HCT116 (cell line): ENCODE results near the gene DNAJC6. TPM values are rescaled to one million over a fixed set of nuclear protein-coding genes. Genes with fewer than 3 reads are reported as not detected.

Experiments
- ATAC-seq: fragments of 200-7000 bp; cut with Tn5 transposase; 2 replicates; pipeline ENCODE4 v1.9.1; 2020; ENCODE audit warnings: mild to moderate bottlenecking, moderate library complexity
- BruUV-seq: library from RNA; stranded (reverse); fragments of 400-500 nt; replicated peaks from 2 replicates; lab custom pipeline; 2021; lab: Mats Ljungman, UMichigan
- CTCF ChIA-PET: fragments of 300-600 bp; sonication (Branson Sonifier 250); formaldehyde crosslinking; loops from one replicate; lab custom pipeline; 2021; ENCODE audit warnings: antibody characterized with exemption; lab: Charles Lee
- POLR2A ChIA-PET: fragments of 300-600, 350-600 bp; sonication (Branson Sonifier 250); formaldehyde crosslinking; loops from one replicate; lab custom pipeline; 2021; ENCODE audit warnings: antibody characterized with exemption; lab: Charles Lee
- RAD21 ChIA-PET, 2 experiments: fragments of 300-600 bp; sonication (Branson Sonifier 250); formaldehyde crosslinking; loops; one replicate each; lab custom pipeline; 2023; ENCODE audit warnings: low total read pairs in 2 of 2; ENCODE audit not compliant: uncharacterized antibody in 2 of 2, unreplicated experiment in 2 of 2, low non-redundant PET in 1 of 2; lab: Charles Lee
- DNase-seq: peaks from one replicate; pipeline ENCODE4 v3.0.0-alpha.2; 2010; ENCODE audit warnings: low read depth, low spot score
- H2AFZ ChIP-seq: fragments of 200-600 bp; shearing (Covaris generic), sonication (generic); 2 replicates; pipeline ENCODE4 v1.6.1; 2017; ENCODE audit warnings: low read depth, mixed run types, mixed read lengths, antibody characterized with exemption, low read length; ENCODE audit not compliant: poor library complexity, severe bottlenecking
- H3K27ac ChIP-seq: 2 replicates; pipeline ENCODE4 v1.5.1; 2012; ENCODE audit warnings: low read depth, low read length
- H3K27me3 ChIP-seq: fragments of 200-600 bp; sonication (generic); 2 replicates; pipeline ENCODE4 v1.6.1; 2016; ENCODE audit warnings: mixed run types, low read length, mixed read lengths; ENCODE audit not compliant: insufficient read depth
- H3K36me3 ChIP-seq, 2 experiments: fragments of 200-500 bp in 1 of 2; fragments of 200-600 bp in 1 of 2; sonication (Bioruptor generic) in 1 of 2; sonication (generic) in 1 of 2; 2 replicates each; pipeline versions ENCODE4 v1.5.1 to v1.6.1; 2014 to 2016; ENCODE audit warnings: low read length in 2 of 2, inconsistent platforms in 1 of 2, mixed read lengths in 1 of 2, mixed run types in 1 of 2; ENCODE audit not compliant: insufficient read depth in 2 of 2, control insufficient read depth in 1 of 2
- H3K4me1 ChIP-seq, 2 experiments: fragments of 200-600 bp in 1 of 2; sonication (generic) in 1 of 2; 2 replicates each; pipeline versions ENCODE4 v1.5.1 to v1.6.1; 2012 to 2017; ENCODE audit warnings: low read length in 2 of 2, inconsistent platforms in 1 of 2, mild to moderate bottlenecking in 1 of 2, mixed read lengths in 1 of 2, mixed run types in 1 of 2, moderate library complexity in 1 of 2; ENCODE audit not compliant: insufficient read depth in 2 of 2, control insufficient read depth in 1 of 2
- H3K4me2 ChIP-seq: fragments of 200-600 bp; sonication (generic); 2 replicates; pipeline ENCODE4 v1.6.1; 2017; ENCODE audit warnings: mixed run types, low read length, mixed read lengths
- H3K4me3 ChIP-seq, 2 experiments: fragments of 200-600 bp in 1 of 2; sonication (generic) in 1 of 2; replicated peaks in 1 of 2; 2 replicates each; pipeline ENCODE4 v1.5.1; 2011 to 2016; ENCODE audit warnings: low read length in 2 of 2, control low read depth in 1 of 2, low read depth in 1 of 2, mild to moderate bottlenecking in 1 of 2, mixed read lengths in 1 of 2, mixed run types in 1 of 2
- H3K79me2 ChIP-seq: fragments of 200-600 bp; sonication (generic); 2 replicates; pipeline ENCODE4 v1.6.1; 2017; ENCODE audit warnings: mild to moderate bottlenecking, mixed run types, low read length, moderate library complexity, mixed read lengths; ENCODE audit not compliant: insufficient read depth
- H3K9ac ChIP-seq: fragments of 200-600 bp; sonication (generic); 2 replicates; pipeline ENCODE4 v1.6.1; 2016; ENCODE audit warnings: low read length, mixed read lengths
- H3K9me2 ChIP-seq: fragments of 200-600 bp; sonication (generic), shearing (Covaris generic); 2 replicates; pipeline ENCODE4 v1.6.1; 2017; ENCODE audit warnings: mixed run types, mild to moderate bottlenecking, moderate library complexity; ENCODE audit not compliant: insufficient read depth
- H3K9me3 ChIP-seq, 2 experiments: fragments of 200-500 bp in 1 of 2; fragments of 200-600 bp in 1 of 2; sonication (Bioruptor generic) in 1 of 2; sonication (generic) in 1 of 2; 2 replicates each; pipeline ENCODE4 v1.6.1; 2014 to 2017; ENCODE audit warnings: low read length in 2 of 2, mixed read lengths in 2 of 2, inconsistent platforms in 1 of 2, low read depth in 1 of 2, mild to moderate bottlenecking in 1 of 2, mixed run types in 1 of 2, moderate library complexity in 1 of 2; ENCODE audit not compliant: control insufficient read depth in 1 of 2, insufficient read depth in 1 of 2
- H4K20me1 ChIP-seq: fragments of 200-600 bp; sonication (generic), shearing (Covaris generic); 2 replicates; pipeline ENCODE4 v1.6.1; 2017; ENCODE audit warnings: mixed run types, mild to moderate bottlenecking, moderate library complexity; ENCODE audit not compliant: insufficient read depth
- FOSL1 ChIP-seq: IDR thresholded peaks from 2 replicates; pipeline ENCODE4 v1.6.1; 2012; ENCODE audit warnings: low read depth
- JUND ChIP-seq: IDR thresholded peaks from 2 replicates; pipeline ENCODE4 v1.6.1; 2012
- POLR2AphosphoS5 ChIP-seq: IDR thresholded peaks from 2 replicates; pipeline ENCODE4 v1.6.1; 2011; ENCODE audit warnings: mild to moderate bottlenecking, low read depth, low read length, moderate library complexity
- RAD21 ChIP-seq: IDR thresholded peaks from 2 replicates; pipeline ENCODE4 v1.6.1; 2012; ENCODE audit warnings: low read depth, mild to moderate bottlenecking
- SP1 ChIP-seq: IDR thresholded peaks from 2 replicates; pipeline ENCODE4 v1.6.1; 2012; ENCODE audit warnings: low read depth
- SRF ChIP-seq: IDR thresholded peaks from 2 replicates; pipeline ENCODE4 v1.6.1; 2012; ENCODE audit warnings: low read depth
- YY1 ChIP-seq: IDR thresholded peaks from 2 replicates; pipeline ENCODE4 v1.6.1; 2011; ENCODE audit warnings: low read length, low read depth, moderate library complexity, mild to moderate bottlenecking; ENCODE audit not compliant: insufficient replicate concordance; ENCODE audit errors: extremely low read depth
- ZNF274 ChIP-seq: fragments of 200-500 bp; sonication (Bioruptor generic); IDR thresholded peaks from 2 replicates; pipeline ENCODE4 v1.6.1; 2014; ENCODE audit warnings: mild to moderate bottlenecking, low read depth, low read length, inconsistent platforms
- intact Hi-C: fragments of 100-400 bp; cut with micrococcal nuclease; formaldehyde crosslinking; loops from 2 replicates; pipeline ENCODE4 v1.10.0; 2022
- total RNA-seq: library from RNA; stranded (reverse); gene quantifications from one replicate; pipeline ENCODE4 v1.2.1, GENCODE V29; 2021; ENCODE audit not compliant: unreplicated experiment
- TF ChIP-seq, protein P1 (sequence below): IDR thresholded peaks from 2 replicates; pipeline ENCODE4 v1.6.1; 2012
- TF ChIP-seq, protein P2 (sequence below): IDR thresholded peaks from 2 replicates; pipeline ENCODE4 v1.6.1; 2011; ENCODE audit warnings: mild to moderate bottlenecking, low read length, moderate library complexity; ENCODE audit not compliant: insufficient replicate concordance; ENCODE audit errors: extremely low read depth

Gene DNAJC6
- total RNA-seq, 1 experiment from 2014 or later, result 9.0 TPM

DNA sequence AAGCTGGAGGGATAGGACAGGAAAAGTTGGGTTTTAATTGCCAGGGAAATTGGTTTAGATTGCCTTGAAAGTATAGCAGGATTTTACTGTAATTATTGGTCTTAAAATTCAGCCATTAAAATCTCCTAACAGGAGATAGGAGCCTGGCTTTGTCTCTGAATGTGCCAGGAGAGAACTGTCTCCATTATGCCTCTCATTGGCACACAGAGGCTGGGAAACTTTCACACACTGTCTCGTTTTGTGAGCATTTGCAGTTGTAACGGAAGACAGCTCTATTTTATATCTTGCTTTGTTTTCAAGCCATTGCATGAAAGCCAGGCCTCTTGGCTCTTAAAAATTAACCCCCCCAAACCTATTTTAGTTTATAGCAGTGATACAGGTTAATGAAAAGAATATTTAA lies 12.5 kb downstream of the DNAJC6 start (continued):
- TF ChIP-seq, protein P1, sequence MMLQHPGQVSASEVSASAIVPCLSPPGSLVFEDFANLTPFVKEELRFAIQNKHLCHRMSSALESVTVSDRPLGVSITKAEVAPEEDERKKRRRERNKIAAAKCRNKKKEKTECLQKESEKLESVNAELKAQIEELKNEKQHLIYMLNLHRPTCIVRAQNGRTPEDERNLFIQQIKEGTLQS, result no peak
- TF ChIP-seq JUND, result no peak
- TF ChIP-seq SP1, result no peak
- no peak for TF ChIP-seq YY1
- no peak for TF ChIP-seq FOSL1
- TF ChIP-seq, protein P2, sequence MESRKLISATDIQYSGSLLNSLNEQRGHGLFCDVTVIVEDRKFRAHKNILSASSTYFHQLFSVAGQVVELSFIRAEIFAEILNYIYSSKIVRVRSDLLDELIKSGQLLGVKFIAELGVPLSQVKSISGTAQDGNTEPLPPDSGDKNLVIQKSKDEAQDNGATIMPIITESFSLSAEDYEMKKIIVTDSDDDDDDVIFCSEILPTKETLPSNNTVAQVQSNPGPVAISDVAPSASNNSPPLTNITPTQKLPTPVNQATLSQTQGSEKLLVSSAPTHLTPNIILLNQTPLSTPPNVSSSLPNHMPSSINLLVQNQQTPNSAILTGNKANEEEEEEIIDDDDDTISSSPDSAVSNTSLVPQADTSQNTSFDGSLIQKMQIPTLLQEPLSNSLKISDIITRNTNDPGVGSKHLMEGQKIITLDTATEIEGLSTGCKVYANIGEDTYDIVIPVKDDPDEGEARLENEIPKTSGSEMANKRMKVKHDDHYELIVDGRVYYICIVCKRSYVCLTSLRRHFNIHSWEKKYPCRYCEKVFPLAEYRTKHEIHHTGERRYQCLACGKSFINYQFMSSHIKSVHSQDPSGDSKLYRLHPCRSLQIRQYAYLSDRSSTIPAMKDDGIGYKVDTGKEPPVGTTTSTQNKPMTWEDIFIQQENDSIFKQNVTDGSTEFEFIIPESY, result no peak
- TF ChIP-seq ZNF274, result no peak
- TF ChIP-seq RAD21, result no peak
- no peak for TF ChIP-seq SRF

DNA sequence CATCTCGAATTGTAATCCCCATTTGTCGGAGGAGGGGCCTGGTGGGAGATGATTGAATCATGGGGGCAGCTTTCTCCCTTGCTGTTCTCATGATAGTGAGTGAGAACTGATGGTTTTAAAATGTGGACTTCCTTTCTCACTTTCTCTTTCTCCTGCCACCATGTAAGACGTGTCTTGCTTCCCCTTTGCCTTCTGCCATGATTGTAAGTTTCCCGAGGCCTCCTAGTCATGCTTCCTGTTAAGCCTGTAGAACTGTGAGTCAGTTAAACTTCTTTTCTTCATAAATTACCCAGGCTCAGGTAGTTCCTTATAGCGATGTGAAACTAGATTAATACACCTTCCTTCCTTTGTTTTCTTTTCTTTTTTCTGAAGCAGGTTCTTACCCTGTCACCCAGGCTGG lies 13.9 kb downstream of the DNAJC6 start:
- Histone ChIP-seq H3K27ac (no peak overlapping the region), H2AFZ (no peak overlapping the region), H3K9me3 (no peaks in the 10 kb centered on the region), H4K20me1 (no peaks in the 10 kb centered on the region), H3K79me2 (no peaks in the 10 kb centered on the region), H3K9me2 (0 out of 2 replicates have a peak, but pooled peaks cover 2% of the 10 kb centered on the region), H3K36me3 (no peaks in the 10 kb centered on the region), H3K27me3 (no peaks in the 10 kb centered on the region), H3K9ac (no peak overlapping the region), H3K4me3 (no peak overlapping the region), H3K4me1 (no peaks in the 10 kb centered on the region), H3K4me2 (no peak overlapping the region)
- no TSS peak for BruUV-seq
- POLR2A ChIA-PET, result no interaction called here
- TF ChIP-seq POLR2AphosphoS5, result no peak
- TF ChIP-seq, protein P2, result no peak
- no peak for TF ChIP-seq SP1
- DNase-seq (no peak), ATAC-seq (no peak)
- RAD21 ChIA-PET, result no interaction called here
- intact Hi-C loops, result no loop called here
- CTCF ChIA-PET, result no interaction called here
